Right cardiac atrium (tissue), 5 donors: Measurements from ENCODE around the gene ST6GALNAC5. TPM values are rescaled to one million over a fixed set of nuclear protein-coding genes. Genes with fewer than 3 reads are reported as not detected.

ENCODE experiments used
- ATAC-seq, 2 donors: fragments of 200-7000 bp; cut with Tn5 transposase; one replicate each; pipeline versions ENCODE4 v1.8.0 to v1.9.1; 2020; ENCODE audit warnings: moderate library complexity in 2 of 2, mild to moderate bottlenecking in 1 of 2
- DNase-seq, 3 donors: peaks; one replicate each; pipeline ENCODE4 v3.0.0-alpha.2; 2020
- H3K27ac ChIP-seq: one replicate; pipeline ENCODE4 v1.5.1; 2013; ENCODE audit warnings: mild to moderate bottlenecking, low read length, control low read depth, moderate library complexity
- H3K27me3 ChIP-seq: one replicate; pipeline ENCODE4 v1.6.1; 2013; ENCODE audit not compliant: control insufficient read depth, insufficient read depth
- H3K4me1 ChIP-seq: one replicate; pipeline ENCODE4 v1.6.1; 2013; ENCODE audit warnings: low read length; ENCODE audit not compliant: control insufficient read depth, insufficient read depth
- H3K4me3 ChIP-seq: one replicate; pipeline ENCODE4 v1.5.1; 2013; ENCODE audit warnings: low read length, control low read depth
- H3K9me3 ChIP-seq: one replicate; pipeline ENCODE4 v1.6.1; 2013; ENCODE audit warnings: low read length; ENCODE audit not compliant: control insufficient read depth
- WGBS: extraction: QIAGEN DNeasy Blood & Tissue Kit; methylation state at CpG from one replicate; pipeline ENCODE4 v1.1.7; 2013; 5-methylcytosine and 5-hydroxymethylcytosine counted together
- intact Hi-C, 4 donors: fragments of 100-400 bp; cut with DNase I; formaldehyde crosslinking; loops; one replicate each; pipeline versions ENCODE4 v1.11.0 to v1.14.0; 2022 to 2023
- polyA plus RNA-seq: library from polyadenylated mRNA; stranded (reverse); fragments of 200-250 nt; gene quantifications from one replicate; pipeline ENCODE4 v1.2.3, GENCODE V29; 2013
- total RNA-seq, 4 donors: library from RNA; stranded (reverse); fragmentation: NEBNext Ultra II Directional; extraction: Animal tissue kit (Norgen Biotek cat#: 25700); gene quantifications; one replicate each; pipeline ENCODE4 v1.2.1, GENCODE V29; 2021
- donor health status: healthy with polysubstance abuse.
- donor health status: DM: no; HTN: yes; CAD: no.
- donor health status: DM: no; HTN: no; CAD: no.
- donor health status: DM: no; HTN: yes; CAD: no; lungs with severe emphysema.
- donor health status: DM: yes; HTN: yes; CAD: no.

The ST6GALNAC5 gene
- total and polyA plus RNA-seq, 5 donors, result 0.39 to 2.2 (median 1.5) TPM

DNA sequence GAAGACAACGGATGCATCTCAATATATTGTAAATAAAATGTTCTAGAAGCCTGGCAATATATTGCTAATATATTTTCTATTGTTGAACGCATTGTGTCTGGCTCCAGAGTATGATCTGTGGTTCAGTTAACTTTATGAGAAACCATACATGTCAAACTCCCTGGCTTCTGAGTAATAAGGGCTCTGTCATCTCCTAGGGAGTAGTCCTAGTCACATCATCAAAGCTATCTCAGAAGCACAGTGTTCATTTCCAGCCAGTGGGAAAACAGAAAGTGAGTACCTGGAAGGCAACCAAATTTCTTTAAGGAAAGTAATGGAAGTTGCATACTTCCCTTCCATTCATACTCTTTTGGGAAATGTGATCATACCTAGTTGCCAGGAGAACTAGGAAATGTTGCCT lies 27.0 kb upstream of the ST6GALNAC5 start:
- H3K4me3 ChIP-seq, result no peak overlapping the region
- no peaks in the 10 kb centered on the region for H3K27me3 ChIP-seq
- H3K27ac ChIP-seq, result no peak overlapping the region
- H3K4me1 ChIP-seq, result no peaks in the 10 kb centered on the region
- WGBS, result 94% methylated on average over 2 of the region's 2 CpGs
- intact Hi-C loops, result no loop called here
- no peaks in the 10 kb centered on the region for H3K9me3 ChIP-seq
- no peak for DNase-seq
- ATAC-seq, result no peak

DNA sequence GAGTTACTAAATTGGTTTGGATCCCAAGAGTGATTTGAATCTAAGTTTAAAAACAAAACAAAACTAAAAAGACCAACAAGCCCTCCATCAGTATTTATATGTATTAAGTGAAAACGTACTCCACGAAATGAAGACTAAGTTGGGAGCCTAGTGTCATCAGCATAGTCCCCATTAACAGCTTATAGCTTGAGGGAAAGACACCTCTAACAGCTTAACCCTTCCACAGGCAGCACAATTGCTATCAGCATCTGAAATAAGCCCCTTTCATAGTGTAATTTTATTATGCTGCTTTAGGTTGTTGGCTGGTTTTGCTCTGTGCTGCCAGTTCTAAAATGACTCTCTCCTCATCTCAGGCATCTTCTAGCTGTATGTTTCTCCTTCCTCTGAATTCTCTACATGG lies 25.8 kb upstream of the ST6GALNAC5 start:
- Histone ChIP-seq H3K27me3 (no peaks in the 10 kb centered on the region), H3K9me3 (no peaks in the 10 kb centered on the region), H3K4me3 (no peak overlapping the region), H3K27ac (no peak overlapping the region), H3K4me1 (no peaks in the 10 kb centered on the region)
- intact Hi-C loops, result no loop called here
- 39% methylated on average over 2 of the region's 2 CpGs for WGBS
- no peak for ATAC-seq
- no peak for DNase-seq

DNA sequence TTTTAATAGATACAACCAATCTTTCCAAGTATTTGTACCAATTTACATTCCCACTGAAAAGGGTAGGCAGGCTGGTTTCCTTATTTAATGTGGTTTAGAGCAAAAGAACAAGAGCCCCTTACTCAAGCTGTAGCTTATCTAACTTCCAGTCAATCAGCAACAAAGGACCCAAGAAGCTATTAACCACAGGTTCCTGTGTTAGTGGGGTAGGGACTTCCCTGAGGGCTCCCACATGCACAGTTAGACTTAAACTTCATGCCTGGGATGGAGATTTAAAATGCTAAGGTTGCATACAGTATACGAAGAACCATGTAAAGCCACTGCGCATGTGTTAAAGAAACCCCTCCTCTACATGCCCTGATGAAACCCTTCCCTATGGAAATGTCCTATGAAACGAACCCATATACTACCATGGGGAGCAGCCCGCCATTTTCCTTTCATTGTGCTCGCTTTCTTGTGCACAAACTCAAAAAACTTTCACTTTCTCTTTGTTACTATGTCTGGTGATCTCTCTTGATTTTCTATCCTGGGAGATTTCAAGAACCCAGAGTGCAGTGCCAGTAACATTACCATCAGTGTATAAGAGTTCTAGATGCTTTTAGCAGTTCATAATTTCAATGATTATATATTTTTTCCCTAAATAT lies 23.3 kb upstream of the ST6GALNAC5 start:
- intact Hi-C loops, result no loop called here
- Histone ChIP-seq H3K27me3 (no peaks in the 10 kb centered on the region), H3K27ac (no peak overlapping the region), H3K4me3 (no peak overlapping the region), H3K9me3 (no peaks in the 10 kb centered on the region), H3K4me1 (no peaks in the 10 kb centered on the region)
- WGBS, result 92% methylated on average over 5 of the region's 5 CpGs
- ATAC-seq, result no peak
- DNase-seq, result no peak

DNA sequence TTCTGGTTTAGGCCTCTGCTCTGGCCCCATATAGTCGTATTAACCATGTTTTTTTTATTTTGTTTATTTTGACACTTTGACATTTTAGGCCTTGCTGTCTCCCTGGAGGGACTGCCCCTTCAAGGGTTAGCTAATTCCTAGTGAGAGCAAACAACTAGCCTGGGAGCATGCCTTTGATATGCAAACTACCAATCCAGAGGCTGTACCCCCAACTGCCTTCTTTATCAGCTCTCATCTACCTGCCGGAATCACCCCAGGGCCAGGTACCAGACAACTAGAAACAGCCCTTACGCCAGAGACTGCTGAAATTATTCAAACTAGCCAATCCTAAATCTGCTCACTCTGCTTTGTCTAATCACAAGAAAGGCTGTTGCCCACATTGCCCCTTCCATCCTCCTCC lies 13.0 kb upstream of the ST6GALNAC5 start:
- 76% methylated on average over 3 of the region's 3 CpGs for WGBS

DNA sequence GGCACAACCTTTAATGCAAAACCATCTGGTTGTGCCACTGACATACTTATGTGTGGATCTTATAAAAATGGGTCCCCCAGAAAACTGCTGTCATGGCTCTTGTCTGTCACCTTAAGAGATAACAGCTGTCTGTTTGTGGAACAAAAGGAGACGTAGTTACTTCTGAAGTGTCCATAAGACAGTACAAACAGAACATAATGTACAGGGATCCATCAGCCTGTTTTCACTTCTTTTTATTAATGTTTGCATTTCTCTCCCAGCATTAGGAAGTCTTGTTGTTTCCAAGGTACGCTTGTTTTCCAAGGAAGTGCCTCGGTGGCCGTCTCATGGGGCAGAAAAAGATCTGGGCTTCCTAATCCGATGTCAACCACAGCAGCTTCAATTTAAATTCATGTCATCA lies 11.2 kb upstream of the ST6GALNAC5 start:
- Histone ChIP-seq H3K27ac (no peak overlapping the region), H3K4me1 (no peaks in the 10 kb centered on the region), H3K9me3 (no peaks in the 10 kb centered on the region), H3K4me3 (no peak overlapping the region), H3K27me3 (no peaks in the 10 kb centered on the region)
- WGBS, result 60% methylated on average over 5 of the region's 5 CpGs
- ATAC-seq (no peak), DNase-seq (no peak)
- intact Hi-C loops, result no loop called here

More for the DNA sequence above, 13.0 kb upstream of the ST6GALNAC5 start:
- Histone ChIP-seq H3K9me3 (no peaks in the 10 kb centered on the region), H3K27me3 (no peaks in the 10 kb centered on the region), H3K4me1 (no peaks in the 10 kb centered on the region), H3K4me3 (no peak overlapping the region), H3K27ac (no peak overlapping the region)
- ATAC-seq (no peak), DNase-seq (no peak)
- intact Hi-C loops, result no loop called here

DNA sequence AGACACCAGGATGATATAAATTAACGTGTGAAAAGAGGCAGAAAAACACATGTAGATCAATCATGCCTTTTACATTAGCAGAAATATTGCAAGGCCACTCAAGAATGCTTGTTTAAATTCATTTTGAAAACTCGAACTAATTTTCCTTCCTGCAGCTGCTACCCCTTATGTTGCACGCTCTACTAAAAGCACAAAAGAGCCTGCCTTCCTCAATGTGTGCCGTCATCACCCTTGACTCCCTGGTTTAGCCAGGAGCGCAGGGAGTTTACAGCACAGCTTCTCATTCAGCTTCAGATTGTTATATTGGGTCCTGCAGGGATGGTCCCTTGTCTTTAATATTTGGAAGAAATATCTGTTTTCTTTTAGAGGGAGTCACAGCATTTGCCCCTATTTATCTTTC lies 10.1 kb upstream of the ST6GALNAC5 start:
- ATAC-seq (no peak), DNase-seq (no peak)
- WGBS, result 70% methylated on average over 5 of the region's 5 CpGs
- intact Hi-C loops, result no loop called here
- Histone ChIP-seq H3K27ac (no peak overlapping the region), H3K4me3 (no peak overlapping the region), H3K4me1 (no peaks in the 10 kb centered on the region), H3K9me3 (no peaks in the 10 kb centered on the region), H3K27me3 (no peaks in the 10 kb centered on the region)

DNA sequence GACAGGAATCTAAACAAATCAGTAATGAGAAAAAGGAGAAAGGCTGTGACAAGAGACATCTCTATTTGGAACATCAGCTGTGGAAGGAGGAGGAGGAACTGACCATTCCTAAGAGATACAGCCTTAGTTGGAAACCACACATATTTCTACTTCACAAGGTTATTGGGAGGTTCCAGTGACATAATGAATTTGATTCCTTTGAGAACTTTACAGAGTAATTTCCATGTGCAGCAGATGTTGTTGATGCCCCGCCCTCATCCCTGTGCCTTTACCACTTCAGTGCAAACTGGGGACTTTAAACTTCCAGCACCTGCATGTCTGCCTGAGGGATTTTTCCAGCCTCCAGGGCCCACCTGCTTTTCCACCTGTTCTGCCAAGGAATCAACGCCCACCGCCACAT lies 9.3 kb upstream of the ST6GALNAC5 start:
- no peaks in the 10 kb centered on the region for H3K9me3 ChIP-seq
- no peaks in the 10 kb centered on the region for H3K4me1 ChIP-seq
- H3K27ac ChIP-seq, result no peak overlapping the region
- no peak overlapping the region for H3K4me3 ChIP-seq
- intact Hi-C loops, result no loop called here
- DNase-seq, result no peak
- no peak for ATAC-seq
- no peaks in the 10 kb centered on the region for H3K27me3 ChIP-seq
- 89% methylated on average over 3 of the region's 3 CpGs for WGBS

DNA sequence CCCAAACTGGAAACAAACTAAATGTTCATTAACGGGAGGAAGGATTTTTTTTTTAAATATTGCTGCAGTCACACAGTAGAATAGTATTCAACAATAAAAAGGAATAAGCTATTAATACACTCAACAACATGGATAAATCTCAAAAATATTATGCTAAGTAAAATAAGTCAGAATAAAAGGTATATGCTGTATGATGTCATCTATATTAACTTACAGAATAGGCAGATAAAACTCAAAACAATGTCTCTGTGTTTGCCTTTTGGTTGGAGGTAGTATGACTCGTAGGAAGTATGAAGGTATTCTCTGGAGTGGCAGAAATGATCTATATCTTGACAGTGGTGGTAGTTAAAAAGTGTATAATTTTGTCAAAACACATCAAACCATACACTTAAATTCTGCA lies 6.1 kb upstream of the ST6GALNAC5 start:
- DNase-seq, result no peak
- intact Hi-C loops, result no loop called here
- 84% methylated on average over 2 of the region's 2 CpGs for WGBS
- Histone ChIP-seq H3K9me3 (no peaks in the 10 kb centered on the region), H3K27me3 (no peaks in the 10 kb centered on the region), H3K27ac (no peak overlapping the region), H3K4me1 (no peaks in the 10 kb centered on the region), H3K4me3 (no peak overlapping the region)
- no peak for ATAC-seq

DNA sequence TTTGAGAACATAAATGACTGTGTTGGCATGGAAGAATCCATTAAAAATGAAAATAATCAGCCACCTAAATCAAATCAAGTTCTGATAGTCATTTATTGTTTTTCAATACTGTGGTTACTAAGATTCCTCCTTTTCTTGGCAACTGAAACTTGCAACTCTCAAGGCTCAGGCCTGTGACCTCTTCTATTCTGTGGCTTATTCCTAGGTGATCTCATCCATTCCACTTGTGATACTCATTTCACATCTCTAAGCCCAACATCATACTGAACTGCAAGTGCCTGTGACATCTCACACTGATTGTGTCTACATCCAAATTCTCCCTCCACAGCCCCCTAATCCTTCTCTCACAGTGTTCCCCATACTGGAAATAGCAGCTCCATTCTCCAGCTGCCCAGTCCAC lies 4.8 kb upstream of the ST6GALNAC5 start:
- no peak overlapping the region for H3K27ac ChIP-seq
- no peaks in the 10 kb centered on the region for H3K4me1 ChIP-seq
- no peaks in the 10 kb centered on the region for H3K27me3 ChIP-seq
- no peak for DNase-seq
- H3K4me3 ChIP-seq, result no peak overlapping the region
- H3K9me3 ChIP-seq, result no peaks in the 10 kb centered on the region
- intact Hi-C loops, result no loop called here
- ATAC-seq, result no peak

DNA sequence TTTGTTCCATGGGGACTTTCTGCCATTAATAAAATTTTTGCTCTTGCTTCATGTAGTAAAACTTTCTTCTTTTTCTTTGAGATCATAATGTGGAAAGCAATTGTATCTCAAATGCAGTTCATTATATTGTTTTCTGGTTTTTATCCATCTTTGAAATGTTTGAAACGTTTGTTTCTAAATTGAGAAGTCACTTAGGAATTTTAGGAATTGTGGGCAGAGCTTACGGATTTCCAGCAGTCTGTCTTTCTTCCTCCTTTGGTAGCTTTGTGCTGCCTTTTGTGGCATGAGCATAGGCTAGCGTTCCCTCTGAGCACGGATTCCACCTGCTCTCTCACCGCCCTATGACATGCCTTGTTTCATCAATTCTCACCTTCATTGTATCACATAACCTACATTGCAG lies 2.9 kb upstream of the ST6GALNAC5 start:
- 65% methylated on average over 5 of the region's 5 CpGs for WGBS
- ATAC-seq, result no peak
- Histone ChIP-seq H3K27me3 (no peaks in the 10 kb centered on the region), H3K4me1 (peaks cover 4% of the 10 kb centered on the region), H3K27ac (no peak overlapping the region), H3K9me3 (no peaks in the 10 kb centered on the region), H3K4me3 (no peak overlapping the region)
- DNase-seq, result no peak
- intact Hi-C loops, result no loop called here

DNA sequence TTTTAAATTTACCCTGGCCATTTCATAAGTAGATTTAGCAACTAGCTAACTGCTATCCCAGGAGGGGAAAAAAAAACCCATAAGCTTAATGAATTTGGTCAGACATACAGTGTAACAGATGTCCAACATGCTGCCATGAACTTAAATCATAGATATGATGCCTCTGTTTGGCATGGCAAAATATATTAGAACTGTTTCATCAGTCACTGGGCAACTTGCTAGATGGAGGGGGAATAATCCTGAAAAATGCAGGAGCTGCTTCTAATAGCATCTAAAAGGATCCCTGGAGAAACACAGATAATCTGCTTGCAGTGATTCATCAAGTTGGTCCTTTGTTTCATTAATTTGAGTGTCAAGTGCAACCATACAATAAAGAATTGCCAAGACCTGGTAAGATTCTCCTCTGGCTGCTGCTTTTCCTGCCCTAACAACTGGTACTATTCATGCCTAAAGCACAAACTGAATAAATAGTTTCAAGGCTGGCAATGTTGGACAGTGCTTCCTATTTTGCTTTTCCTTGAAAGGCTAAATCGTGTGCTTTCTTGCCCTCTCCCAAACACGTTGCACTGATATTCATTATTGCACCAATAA lies 1.5 kb upstream of the ST6GALNAC5 start:
- no peaks in the 10 kb centered on the region for H3K27me3 ChIP-seq
- H3K4me1 ChIP-seq, result peaks cover 4% of the 10 kb centered on the region
- intact Hi-C loops, result no loop called here
- DNase-seq, result no peak
- no peak for ATAC-seq
- no peaks in the 10 kb centered on the region for H3K9me3 ChIP-seq
- WGBS, result 76% methylated on average over 2 of the region's 2 CpGs
- no peak overlapping the region for H3K27ac ChIP-seq
- no peak overlapping the region for H3K4me3 ChIP-seq

DNA sequence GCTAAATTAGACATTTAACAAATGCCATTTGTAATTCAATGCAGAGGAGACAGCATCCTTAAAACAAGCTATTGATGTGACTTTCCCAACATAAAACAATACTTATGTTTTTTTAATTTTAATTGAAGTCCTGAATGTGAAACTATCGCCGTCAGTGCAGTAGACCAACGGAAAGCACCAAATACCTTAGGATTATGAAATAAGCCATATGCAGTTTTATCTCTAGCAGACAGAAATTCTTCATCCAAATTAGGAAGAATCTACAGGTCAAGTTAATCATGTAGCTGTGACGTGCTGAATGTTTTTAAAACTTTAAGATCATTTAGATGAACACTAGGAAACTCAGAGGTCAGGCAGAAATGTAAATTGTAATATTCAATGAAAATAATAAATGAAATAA lies 714 bp upstream of the ST6GALNAC5 start:
- intact Hi-C loops, result no loop called here
- Histone ChIP-seq H3K4me3 (no peak overlapping the region), H3K27ac (no peak overlapping the region), H3K27me3 (no peaks in the 10 kb centered on the region), H3K4me1 (peaks cover 4% of the 10 kb centered on the region), H3K9me3 (no peaks in the 10 kb centered on the region)
- WGBS, result 87% methylated on average over 4 of the region's 4 CpGs
- ATAC-seq (no peak), DNase-seq (no peak)
